ENCODE results near the gene CREG2. TPM values are rescaled to one million over a fixed set of nuclear protein-coding genes. Genes with fewer than 3 reads are reported as not detected.

Gene CREG2
- total RNA-seq, 1 donor from 2014 or later = 0.65 TPM

DNA sequence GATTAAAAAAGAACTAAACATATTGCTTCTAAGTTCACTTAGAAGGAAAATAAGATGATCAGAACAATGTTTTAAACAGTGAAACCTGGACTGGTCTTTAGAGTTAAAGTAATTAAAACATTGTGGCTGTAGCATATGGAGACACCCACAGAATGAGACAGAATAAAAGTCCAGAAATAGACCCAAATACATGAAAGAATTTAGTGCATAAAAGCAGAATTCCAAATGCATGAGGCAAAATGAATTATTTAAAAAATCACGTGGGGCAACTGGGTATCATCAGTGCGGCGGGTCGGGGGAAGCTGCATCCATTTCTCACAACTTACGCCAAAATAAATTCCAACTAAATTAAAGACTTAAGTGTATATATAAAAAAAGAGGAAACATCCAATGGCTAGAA lies 90.9 kb downstream of the CREG2 start:
- DNase-seq (ENCODE audit: low spot score, unreplicated experiment) = no peak
- Mint-ChIP-seq H3K9me3 (ENCODE audit: low read depth) (no peaks in the 10 kb centered on the region), H3K4me1 (ENCODE audit: low read depth) (peaks cover 17% of the 10 kb centered on the region), H3K27ac (no peak overlapping the region), H3K36me3 (ENCODE audit: insufficient read depth) (peaks cover 6% of the 10 kb centered on the region), H3K27me3 (no peaks in the 10 kb centered on the region), H3K4me3 (ENCODE audit: low read depth) (no peak overlapping the region)
- TF ChIP-seq, protein P1, sequence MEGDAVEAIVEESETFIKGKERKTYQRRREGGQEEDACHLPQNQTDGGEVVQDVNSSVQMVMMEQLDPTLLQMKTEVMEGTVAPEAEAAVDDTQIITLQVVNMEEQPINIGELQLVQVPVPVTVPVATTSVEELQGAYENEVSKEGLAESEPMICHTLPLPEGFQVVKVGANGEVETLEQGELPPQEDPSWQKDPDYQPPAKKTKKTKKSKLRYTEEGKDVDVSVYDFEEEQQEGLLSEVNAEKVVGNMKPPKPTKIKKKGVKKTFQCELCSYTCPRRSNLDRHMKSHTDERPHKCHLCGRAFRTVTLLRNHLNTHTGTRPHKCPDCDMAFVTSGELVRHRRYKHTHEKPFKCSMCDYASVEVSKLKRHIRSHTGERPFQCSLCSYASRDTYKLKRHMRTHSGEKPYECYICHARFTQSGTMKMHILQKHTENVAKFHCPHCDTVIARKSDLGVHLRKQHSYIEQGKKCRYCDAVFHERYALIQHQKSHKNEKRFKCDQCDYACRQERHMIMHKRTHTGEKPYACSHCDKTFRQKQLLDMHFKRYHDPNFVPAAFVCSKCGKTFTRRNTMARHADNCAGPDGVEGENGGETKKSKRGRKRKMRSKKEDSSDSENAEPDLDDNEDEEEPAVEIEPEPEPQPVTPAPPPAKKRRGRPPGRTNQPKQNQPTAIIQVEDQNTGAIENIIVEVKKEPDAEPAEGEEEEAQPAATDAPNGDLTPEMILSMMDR (IDR thresholded peaks at IDR 0.05; ENCODE audit: unreplicated experiment) = no peak

DNA sequence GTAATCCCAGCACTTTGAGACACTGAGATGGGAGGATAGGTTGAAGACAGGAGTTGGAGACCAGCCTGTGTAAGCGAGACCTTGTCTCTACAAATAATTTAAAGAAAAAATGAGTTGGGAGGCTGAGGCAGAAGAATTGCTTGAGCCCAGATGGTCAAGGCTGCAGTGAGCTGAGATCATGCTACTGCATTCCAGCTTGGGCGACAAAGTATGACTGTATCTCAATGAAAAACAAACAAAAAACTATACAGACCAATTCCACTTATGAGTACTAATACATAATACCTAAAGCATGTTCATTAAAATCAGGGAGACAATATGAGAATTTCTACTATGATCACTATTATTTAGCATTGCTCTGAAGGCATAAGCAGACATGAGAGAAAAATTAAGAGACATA lies 91.4 kb downstream of the CREG2 start:
- Mint-ChIP-seq H3K36me3 (ENCODE audit: insufficient read depth) (peaks cover 6% of the 10 kb centered on the region), H3K9me3 (ENCODE audit: low read depth) (no peaks in the 10 kb centered on the region), H3K27me3 (no peaks in the 10 kb centered on the region), H3K27ac (peak overlapping the region; percentile 6), H3K4me3 (ENCODE audit: low read depth) (no peak overlapping the region), H3K4me1 (ENCODE audit: low read depth) (peaks cover 15% of the 10 kb centered on the region)
- TF ChIP-seq, protein P1 (IDR thresholded peaks at IDR 0.05; ENCODE audit: unreplicated experiment) = no peak
- DNase-seq (ENCODE audit: low spot score, unreplicated experiment) = no peak

Small RNA genes within 50 kb of the gene (microRNA-seq; reads per million reads assigned to microRNA genes)
- not detected for gene MIR5696 (ENCODE audit: borderline number of aligned reads, unreplicated experiment)

Other genes with a start within 250 kb of the CREG2 start
- gene TBC1D8, start 236.1 kb downstream of the CREG2 start, total RNA-seq = 32.6 and 34.8 TPM in 2 replicates
- gene CNOT11, start 134.6 kb downstream of the CREG2 start, total RNA-seq = 73.6 and 74.8 TPM in 2 replicates
- 51.2 and 51.5 TPM in 2 replicates for gene RNF149, start 78.8 kb downstream of the CREG2 start, total RNA-seq
- gene RFX8, start 87.6 kb upstream of the CREG2 start, total RNA-seq = not detected in 2 replicates